Activated T-helper 1 cell treated with anti-CD3 and anti-CD28 coated beads, Interleukin-12 subunit alpha, Interleukin-12 subunit beta, Interleukin-2, Interleukin-4 antibody, amounts not matched to agents 30 ng/mL and 10 ng/mL and 1 ng/mL, durations not matched to agents 14 hours and 24 hours and 36 hours (primary cell): ENCODE data around the gene STON2. TPM values are rescaled to one million over a fixed set of nuclear protein-coding genes. Genes with fewer than 3 reads are reported as not detected.
A peak's percentile ranks its signal among the peaks of the same experiment; 100 is the strongest.
"Not testable (repeated sequence)": the region's sequence is repeated elsewhere in the genome, so short reads cannot be mapped to it uniquely, and the experiment has no call there.

ENCODE experiments used
- DNase-seq: peaks from one replicate; pipeline ENCODE4 v3.0.0; 2021; ENCODE audit warnings: low spot score
- H3K27ac Mint-ChIP-seq: one replicate; pipeline ENCODE4 v1.8.0; 2021; ENCODE audit warnings: mild to moderate bottlenecking, mixed read lengths
- H3K27me3 Mint-ChIP-seq: one replicate; pipeline ENCODE4 v1.8.0; 2022; ENCODE audit warnings: mild to moderate bottlenecking, moderate library complexity, mixed read lengths; ENCODE audit not compliant: insufficient read depth
- H3K36me3 Mint-ChIP-seq: one replicate; pipeline ENCODE4 v1.8.0; 2021; ENCODE audit warnings: low read depth, mixed read lengths
- H3K4me1 Mint-ChIP-seq: one replicate; pipeline ENCODE4 v1.8.0; 2021; ENCODE audit warnings: low read depth, mixed read lengths
- H3K4me3 Mint-ChIP-seq: one replicate; pipeline ENCODE4 v1.8.0; 2021; ENCODE audit warnings: mild to moderate bottlenecking, moderate library complexity, mixed read lengths
- H3K9me3 Mint-ChIP-seq: one replicate; pipeline ENCODE4 v1.8.0; 2021; ENCODE audit warnings: mixed read lengths
- intact Hi-C: fragments of 100-400 bp; cut with micrococcal nuclease; formaldehyde crosslinking; loops from one replicate; pipeline ENCODE4 v1.15.1; 2024
- total RNA-seq: library from RNA; stranded (reverse); gene quantifications from 2 replicates; pipeline ENCODE4 v1.2.3, GENCODE V29; 2022

Gene STON2
- total RNA-seq, 1 donor from 2014 or later = 0.44 TPM

- no peak overlapping the region for H3K27ac Mint-ChIP-seq
- H3K36me3 Mint-ChIP-seq = no peaks in the 10 kb centered on the region
- no peaks in the 10 kb centered on the region for H3K4me1 Mint-ChIP-seq
- H3K9me3 Mint-ChIP-seq = peaks cover 16% of the 10 kb centered on the region
- no peak overlapping the region for H3K4me3 Mint-ChIP-seq
- no peak for DNase-seq
- peaks cover 6% of the 10 kb centered on the region for H3K27me3 Mint-ChIP-seq
- intact Hi-C loops = no loop called here
Observed at GRCh38 chr14:81246461-81247270, 153.5 kb downstream of the STON2 start.

DNA sequence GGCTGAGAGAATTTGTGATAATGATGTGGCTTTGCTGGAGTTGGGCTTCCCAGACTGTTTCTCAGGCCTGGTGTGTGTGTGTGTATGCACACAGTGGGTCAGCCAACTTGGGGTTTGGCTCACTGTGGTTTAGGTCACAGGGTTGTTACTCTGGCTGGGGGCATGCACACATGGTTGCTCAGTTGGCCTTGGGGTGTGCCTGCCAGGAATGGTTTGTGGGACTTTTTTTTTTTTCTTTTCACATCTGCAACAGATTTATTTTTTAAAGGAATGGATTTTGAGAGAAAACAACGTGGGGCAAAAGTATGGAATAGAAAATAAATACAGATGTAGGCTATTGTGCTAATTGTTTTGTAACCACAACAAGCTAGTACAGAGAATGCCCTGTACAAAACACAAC, 154.4 kb downstream of the STON2 start:
- Mint-ChIP-seq H3K9me3 (peaks cover 16% of the 10 kb centered on the region), H3K4me1 (no peaks in the 10 kb centered on the region), H3K27ac (no peak overlapping the region), H3K4me3 (no peak overlapping the region), H3K36me3 (no peaks in the 10 kb centered on the region), H3K27me3 (peaks cover 10% of the 10 kb centered on the region)
- intact Hi-C loops = no loop called here
- DNase-seq = no peak

DNA sequence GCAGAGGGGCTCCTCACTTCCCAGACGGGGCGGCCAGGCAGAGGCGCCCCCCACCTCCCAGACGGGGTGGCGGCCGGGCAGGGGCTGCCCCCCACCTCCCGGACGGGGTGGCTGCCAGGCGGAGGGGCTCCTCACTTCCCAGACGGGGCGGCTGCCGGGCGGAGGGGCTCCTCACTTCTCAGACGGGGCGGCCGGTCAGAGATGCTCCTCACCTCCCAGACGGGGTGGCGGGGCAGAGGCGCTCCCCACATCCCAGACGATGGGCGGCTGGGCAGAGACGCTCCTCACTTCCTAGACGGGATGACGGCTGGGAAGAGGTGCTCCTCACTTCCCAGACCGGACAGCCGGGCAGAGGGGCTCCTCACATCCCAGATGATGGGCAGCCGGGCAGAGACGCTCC, 155.7 kb downstream of the STON2 start:
- DNase-seq, H3K4me1 Mint-ChIP-seq, H3K27ac Mint-ChIP-seq, intact Hi-C loops, H3K36me3 Mint-ChIP-seq, H3K4me3 Mint-ChIP-seq: not testable (repeated sequence)
- H3K27me3 Mint-ChIP-seq = peaks cover 13% of the 10 kb centered on the region
- peaks cover 16% of the 10 kb centered on the region for H3K9me3 Mint-ChIP-seq

GRCh38 chr14:81243499-81243898, 156.6 kb downstream of the STON2 start:
- Mint-ChIP-seq H3K4me3 (no peak overlapping the region), H3K36me3 (no peaks in the 10 kb centered on the region), H3K9me3 (peaks cover 16% of the 10 kb centered on the region), H3K4me1 (no peaks in the 10 kb centered on the region), H3K27ac (no peak overlapping the region), H3K27me3 (peaks cover 13% of the 10 kb centered on the region)
- intact Hi-C loops = no loop called here
- DNase-seq = no peak

- H3K4me1 Mint-ChIP-seq, H3K36me3 Mint-ChIP-seq, intact Hi-C loops, H3K27me3 Mint-ChIP-seq, H3K4me3 Mint-ChIP-seq, DNase-seq, H3K9me3 Mint-ChIP-seq, H3K27ac Mint-ChIP-seq: not testable (repeated sequence)
Observed at GRCh38 chr14:81236849-81237248, 163.3 kb downstream of the STON2 start.

DNA sequence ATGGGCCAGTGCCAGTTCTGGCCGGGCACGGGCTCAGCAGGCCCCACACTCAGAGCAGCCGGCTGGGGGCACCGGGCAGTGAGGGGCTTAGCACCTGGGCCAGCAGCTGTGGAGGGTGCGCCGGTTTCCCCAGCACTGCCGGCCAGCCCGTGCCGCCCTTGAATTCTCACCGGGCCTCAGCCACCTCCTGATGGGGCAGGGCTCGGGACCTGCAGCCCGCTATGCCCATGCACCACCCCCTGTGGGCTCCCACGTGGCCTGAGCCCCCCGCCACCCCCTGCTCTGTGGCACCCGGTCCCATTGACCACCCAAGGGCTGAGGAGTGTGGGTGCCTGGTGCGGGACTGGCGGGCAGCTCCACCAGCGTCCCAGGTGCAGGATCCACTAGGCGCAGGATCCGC, 164.0 kb downstream of the STON2 start:
- H3K9me3 Mint-ChIP-seq = no peaks in the 10 kb centered on the region
- no peak overlapping the region for H3K4me3 Mint-ChIP-seq
- H3K27me3 Mint-ChIP-seq = peaks cover 5% of the 10 kb centered on the region
- intact Hi-C loops = no loop called here
- H3K27ac Mint-ChIP-seq = no peak overlapping the region
- no peak for DNase-seq
- no peaks in the 10 kb centered on the region for H3K36me3 Mint-ChIP-seq
- no peaks in the 10 kb centered on the region for H3K4me1 Mint-ChIP-seq

- no peak overlapping the region for H3K27ac Mint-ChIP-seq
- H3K27me3 Mint-ChIP-seq = no peaks in the 10 kb centered on the region
- no peak for DNase-seq
- H3K9me3 Mint-ChIP-seq = no peaks in the 10 kb centered on the region
- no peaks in the 10 kb centered on the region for H3K36me3 Mint-ChIP-seq
- intact Hi-C loops = no loop called here
- no peaks in the 10 kb centered on the region for H3K4me1 Mint-ChIP-seq
- H3K4me3 Mint-ChIP-seq = no peak overlapping the region
Observed at GRCh38 chr14:81235096-81235495, 165.0 kb downstream of the STON2 start.

- H3K4me3 Mint-ChIP-seq = no peak overlapping the region
- H3K27me3 Mint-ChIP-seq = no peaks in the 10 kb centered on the region
- H3K4me1 Mint-ChIP-seq = no peaks in the 10 kb centered on the region
- no peak for DNase-seq
- intact Hi-C loops = no loop called here
- H3K9me3 Mint-ChIP-seq = no peaks in the 10 kb centered on the region
- no peak overlapping the region for H3K27ac Mint-ChIP-seq
- H3K36me3 Mint-ChIP-seq = no peaks in the 10 kb centered on the region
Observed at GRCh38 chr14:81234278-81234677, 165.8 kb downstream of the STON2 start.

- peaks cover under 1% of the 10 kb centered on the region for H3K27me3 Mint-ChIP-seq
- no peak overlapping the region for H3K4me3 Mint-ChIP-seq
- no peaks in the 10 kb centered on the region for H3K4me1 Mint-ChIP-seq
- intact Hi-C loops = no loop called here
- H3K9me3 Mint-ChIP-seq = no peaks in the 10 kb centered on the region
- no peak for DNase-seq
- H3K36me3 Mint-ChIP-seq = no peaks in the 10 kb centered on the region
- H3K27ac Mint-ChIP-seq = no peak overlapping the region
Observed at GRCh38 chr14:81233615-81234014, 166.5 kb downstream of the STON2 start.

DNA sequence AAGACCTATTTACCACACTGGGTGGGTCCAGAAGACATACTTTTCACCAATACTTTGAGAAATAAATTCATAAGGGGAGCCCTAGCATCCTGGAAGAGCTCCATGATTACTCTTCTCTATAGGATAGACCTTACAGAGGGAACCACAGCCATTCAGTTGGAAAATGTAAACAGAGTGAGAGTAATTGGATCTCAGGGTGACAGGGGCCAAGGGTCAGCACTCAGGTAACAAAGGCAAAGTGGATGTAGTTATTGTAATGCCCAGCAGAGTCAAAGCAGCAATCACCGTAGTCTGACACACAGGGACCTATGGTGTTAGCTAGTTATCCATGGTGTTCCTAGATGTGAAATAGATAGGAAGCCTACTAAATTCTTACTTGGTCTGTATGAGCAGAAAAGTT, 168.6 kb downstream of the STON2 start:
- peaks cover 2% of the 10 kb centered on the region for H3K27me3 Mint-ChIP-seq
- no peak overlapping the region for H3K27ac Mint-ChIP-seq
- H3K4me1 Mint-ChIP-seq = no peaks in the 10 kb centered on the region
- H3K4me3 Mint-ChIP-seq = no peak overlapping the region
- H3K36me3 Mint-ChIP-seq = no peaks in the 10 kb centered on the region
- no peaks in the 10 kb centered on the region for H3K9me3 Mint-ChIP-seq
- intact Hi-C loops = no loop called here
- no peak for DNase-seq

- Mint-ChIP-seq H3K27me3 (peaks cover 2% of the 10 kb centered on the region), H3K27ac (no peak overlapping the region)
Observed at GRCh38 chr14:81224222-81224621, 175.9 kb downstream of the STON2 start.

DNA sequence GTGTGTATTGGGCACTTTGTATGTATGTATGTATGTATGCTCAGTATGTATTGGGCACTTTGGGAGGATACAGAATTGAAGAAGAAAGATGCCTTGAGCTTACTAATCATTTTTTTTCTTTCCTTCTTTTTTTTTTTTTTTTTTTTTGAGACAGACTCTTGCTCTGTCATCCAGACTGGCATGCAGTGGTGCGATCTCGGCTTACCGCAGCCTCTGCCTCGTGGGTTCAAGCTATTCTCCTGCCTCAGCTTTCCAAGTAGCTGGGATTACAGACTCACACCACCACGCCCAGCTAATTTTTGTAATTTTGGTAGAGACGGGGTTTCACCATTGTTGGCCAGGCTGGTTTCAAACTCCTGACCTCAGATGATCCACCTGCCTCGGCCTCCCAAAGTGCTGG, 176.3 kb downstream of the STON2 start:
- H3K9me3 Mint-ChIP-seq, intact Hi-C loops, H3K27me3 Mint-ChIP-seq, H3K27ac Mint-ChIP-seq, H3K4me3 Mint-ChIP-seq, DNase-seq, H3K36me3 Mint-ChIP-seq: not testable (repeated sequence)
- peaks cover 24% of the 10 kb centered on the region for H3K4me1 Mint-ChIP-seq

More at GRCh38 chr14:81224222-81224621, 175.9 kb downstream of the STON2 start:
- Mint-ChIP-seq H3K36me3 (peaks cover 5% of the 10 kb centered on the region), H3K4me1 (peaks cover 20% of the 10 kb centered on the region), H3K4me3 (no peak overlapping the region), H3K9me3 (no peaks in the 10 kb centered on the region)
- DNase-seq = no peak
- intact Hi-C loops = no loop called here

GRCh38 chr14:81222691-81223090, 177.4 kb downstream of the STON2 start:
- intact Hi-C loops = no loop called here
- Mint-ChIP-seq H3K4me1 (peaks cover 32% of the 10 kb centered on the region), H3K36me3 (peaks cover 7% of the 10 kb centered on the region), H3K27ac (no peak overlapping the region), H3K9me3 (no peaks in the 10 kb centered on the region), H3K27me3 (no peaks in the 10 kb centered on the region), H3K4me3 (no peak overlapping the region)
- DNase-seq = no peak

GRCh38 chr14:81222126-81222525, 178.0 kb downstream of the STON2 start:
- H3K9me3 Mint-ChIP-seq = no peaks in the 10 kb centered on the region
- peaks cover 36% of the 10 kb centered on the region for H3K4me1 Mint-ChIP-seq
- H3K36me3 Mint-ChIP-seq = peaks cover 7% of the 10 kb centered on the region
- intact Hi-C loops = no loop called here
- H3K27me3 Mint-ChIP-seq = no peaks in the 10 kb centered on the region
- H3K4me3 Mint-ChIP-seq = peak overlapping the region; percentile 95
- no peak for DNase-seq
- H3K27ac Mint-ChIP-seq = peak overlapping the region; percentile 97
